ENCODE measurements around the gene HLA-DPB1.

Gene HLA-DPB1

GRCh38 chr6:33103776-33104175, 28.0 kb downstream of the HLA-DPB1 start:
- no peak for DNase-seq (ENCODE audit: low spot score)

- DNase-seq (ENCODE audit: low spot score): no peak
Observed at GRCh38 chr6:33104887-33105286, 29.1 kb downstream of the HLA-DPB1 start.

GRCh38 chr6:33105386-33105785, 29.6 kb downstream of the HLA-DPB1 start:
- no peak for DNase-seq (ENCODE audit: low spot score)

- DNase-seq (ENCODE audit: low spot score): no peak
Observed at GRCh38 chr6:33105916-33106871, 30.4 kb downstream of the HLA-DPB1 start.

- DNase-seq (ENCODE audit: low spot score): no peak
Observed at GRCh38 chr6:33107641-33108040, 31.9 kb downstream of the HLA-DPB1 start.

GRCh38 chr6:33108307-33108706, 32.5 kb downstream of the HLA-DPB1 start:
- DNase-seq (ENCODE audit: low spot score): no peak

- DNase-seq (ENCODE audit: low spot score): peak; percentile 92
Observed at GRCh38 chr6:33112148-33112547, 36.4 kb downstream of the HLA-DPB1 start.

GRCh38 chr6:33113755-33114154, 38.0 kb downstream of the HLA-DPB1 start:
- DNase-seq (ENCODE audit: low spot score): no peak

- DNase-seq (ENCODE audit: low spot score): peak; percentile 18
Observed at GRCh38 chr6:33114406-33114805, 38.6 kb downstream of the HLA-DPB1 start.

GRCh38 chr6:33116417-33116816, 40.6 kb downstream of the HLA-DPB1 start:
- no peak for DNase-seq (ENCODE audit: low spot score)

GRCh38 chr6:33116841-33117711, 41.3 kb downstream of the HLA-DPB1 start:
- no peak for DNase-seq (ENCODE audit: low spot score)

GRCh38 chr6:33117811-33118277, 42.1 kb downstream of the HLA-DPB1 start:
- no peak for DNase-seq (ENCODE audit: low spot score)

- peak; percentile 41 for DNase-seq (ENCODE audit: low spot score)
Observed at GRCh38 chr6:33118525-33119123, 42.8 kb downstream of the HLA-DPB1 start.

- DNase-seq (ENCODE audit: low spot score): no peak
Observed at GRCh38 chr6:33120001-33120400, 44.2 kb downstream of the HLA-DPB1 start.

GRCh38 chr6:33123181-33123580, 47.4 kb downstream of the HLA-DPB1 start:
- no peak for DNase-seq (ENCODE audit: low spot score)

GRCh38 chr6:33123732-33124524, 48.1 kb downstream of the HLA-DPB1 start:
- no peak for DNase-seq (ENCODE audit: low spot score)

- DNase-seq (ENCODE audit: low spot score): no peak
Observed at GRCh38 chr6:33124525-33124901, 48.7 kb downstream of the HLA-DPB1 start.

- DNase-seq (ENCODE audit: low spot score): no peak
Observed at GRCh38 chr6:33124947-33125346, 49.2 kb downstream of the HLA-DPB1 start.

GRCh38 chr6:33126101-33126714, 50.4 kb downstream of the HLA-DPB1 start:
- peak; percentile 66 for DNase-seq (ENCODE audit: low spot score)

- DNase-seq (ENCODE audit: low spot score): no peak
Observed at GRCh38 chr6:33128318-33128717, 52.5 kb downstream of the HLA-DPB1 start.

GRCh38 chr6:33132081-33132524, 56.3 kb downstream of the HLA-DPB1 start:
- no peak for DNase-seq (ENCODE audit: low spot score)
